ENCODE data around the gene SH2D3C. TPM values are rescaled to one million over a fixed set of nuclear protein-coding genes. Genes with fewer than 3 reads are reported as not detected.

SH2D3C gene
- polyA plus RNA-seq, 5 donors, result 22.1 to 41.9 (median 27.5) TPM

GRCh38 chr9:127809002-127809539 is 30.6 kb upstream of the SH2D3C start:
- no peak for DNase-seq

DNA sequence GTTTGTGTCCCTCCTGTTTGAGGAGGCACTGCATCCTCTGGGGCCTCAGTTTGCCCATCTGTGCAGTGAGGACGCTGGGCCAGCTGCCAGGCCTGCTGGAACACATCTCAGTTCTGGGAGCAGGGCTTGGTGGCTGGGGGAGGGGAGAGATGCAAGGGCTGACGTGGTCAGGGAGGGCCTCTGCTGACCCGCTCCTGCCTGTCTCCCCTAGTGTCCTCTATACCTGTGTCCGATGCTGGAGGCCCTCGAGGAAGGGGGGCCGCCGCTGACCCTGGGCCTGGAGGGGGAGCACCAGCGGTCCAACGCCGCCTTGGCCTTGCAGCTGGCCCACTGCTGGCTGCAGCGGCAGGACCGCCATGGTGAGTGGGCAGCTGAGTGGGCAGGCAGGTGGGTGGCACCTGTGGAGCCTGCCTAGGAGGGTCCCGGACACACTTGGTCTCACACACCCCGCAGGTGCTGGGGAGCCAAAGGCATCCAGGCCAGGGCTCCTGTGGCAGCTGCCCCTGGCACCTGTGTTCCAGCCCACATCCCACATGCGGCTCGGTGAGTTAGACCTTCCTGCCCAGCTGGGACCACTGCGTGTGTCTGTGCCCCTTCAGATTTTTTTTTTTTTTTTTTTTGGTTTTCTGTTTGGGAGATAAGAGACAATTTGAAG is 30.0 kb upstream of the SH2D3C start:
- no peak for DNase-seq

- DNase-seq, result no peak
Measured at GRCh38 chr9:127806871-127807270, 28.4 kb upstream of the SH2D3C start.

- DNase-seq, result no peak
Measured at GRCh38 chr9:127805620-127806019, 27.2 kb upstream of the SH2D3C start.

DNA sequence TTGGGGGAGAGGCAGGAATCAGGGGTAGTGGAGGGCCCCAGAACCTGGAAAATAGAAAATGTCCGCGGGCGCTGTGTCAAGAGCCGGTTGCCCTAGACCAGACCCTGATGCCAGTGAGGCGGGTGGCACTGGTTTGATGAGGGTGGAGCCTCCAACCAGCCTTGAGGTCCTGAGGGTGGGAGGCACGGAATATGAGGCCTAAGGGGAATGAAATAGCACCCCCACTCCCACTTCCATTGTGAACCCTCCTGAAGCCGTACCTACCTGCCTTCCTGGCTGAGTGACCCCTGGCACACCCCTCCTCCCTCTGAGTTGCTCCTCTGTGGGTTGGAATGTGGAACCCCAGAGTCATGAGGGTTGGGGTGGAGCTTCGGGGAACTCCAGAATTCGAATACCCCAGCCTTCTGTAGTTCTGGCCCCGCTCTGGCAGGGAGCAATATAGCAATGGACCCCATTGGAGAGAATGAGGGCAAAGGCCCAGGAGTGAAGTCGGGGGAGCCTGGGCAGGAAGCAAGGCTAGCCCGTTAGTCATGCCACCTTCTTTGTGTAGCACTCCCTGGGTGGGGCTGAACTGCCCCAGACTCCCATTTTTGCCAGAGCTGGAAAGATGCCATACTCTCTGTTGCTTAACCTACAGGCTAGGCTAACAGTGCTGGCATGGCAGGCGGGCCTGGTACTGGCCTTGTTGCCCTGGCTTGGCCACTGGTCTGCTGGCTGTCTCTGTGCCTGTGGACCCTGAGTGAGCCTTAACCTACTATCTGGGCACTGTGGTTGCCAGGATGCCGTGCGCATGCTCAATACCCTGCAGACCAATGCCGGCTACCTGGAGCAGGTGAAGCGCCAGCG is 25.3 kb upstream of the SH2D3C start:
- DNase-seq, result no peak

GRCh38 chr9:127802576-127803443 is 24.3 kb upstream of the SH2D3C start, which contains the start of gene FPGS:
FPGS (plus strand) TSS chr9:127802882; CDS start chr9:127802925, 43 bp downstream.
- peak; percentile 87 to 90 for DNase-seq

DNA sequence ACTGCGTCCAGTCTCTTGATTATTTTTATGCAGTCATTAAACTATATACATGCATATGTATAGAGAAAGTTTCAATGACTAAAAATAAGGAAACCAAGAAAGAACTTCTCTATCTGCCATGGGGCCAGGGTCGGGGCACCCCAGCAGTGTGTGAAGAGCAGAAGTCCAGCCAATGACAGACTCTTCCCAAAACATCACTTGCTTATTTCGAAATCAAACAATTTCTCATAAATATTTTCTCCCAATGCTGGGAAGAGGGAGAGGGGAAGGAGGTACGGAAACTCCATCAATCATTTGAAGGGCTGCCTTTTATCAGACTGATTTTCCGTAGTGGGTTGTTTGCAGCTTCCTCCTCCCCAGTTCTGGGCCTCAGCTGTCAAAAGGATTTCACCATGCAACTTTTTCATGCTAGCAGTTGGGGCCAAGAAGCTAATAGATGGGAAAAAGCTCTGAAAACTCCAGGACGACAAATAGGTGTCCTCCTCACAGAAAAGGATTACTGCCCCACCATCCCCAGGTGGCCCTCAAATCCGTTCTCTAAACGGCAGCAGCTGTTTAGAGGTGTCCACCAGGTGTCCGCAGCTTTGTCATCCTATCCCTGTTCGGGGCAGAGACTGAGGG is 23.6 kb upstream of the SH2D3C start:
- peak in 1 of 2 donors; percentile 66 for DNase-seq

DNA sequence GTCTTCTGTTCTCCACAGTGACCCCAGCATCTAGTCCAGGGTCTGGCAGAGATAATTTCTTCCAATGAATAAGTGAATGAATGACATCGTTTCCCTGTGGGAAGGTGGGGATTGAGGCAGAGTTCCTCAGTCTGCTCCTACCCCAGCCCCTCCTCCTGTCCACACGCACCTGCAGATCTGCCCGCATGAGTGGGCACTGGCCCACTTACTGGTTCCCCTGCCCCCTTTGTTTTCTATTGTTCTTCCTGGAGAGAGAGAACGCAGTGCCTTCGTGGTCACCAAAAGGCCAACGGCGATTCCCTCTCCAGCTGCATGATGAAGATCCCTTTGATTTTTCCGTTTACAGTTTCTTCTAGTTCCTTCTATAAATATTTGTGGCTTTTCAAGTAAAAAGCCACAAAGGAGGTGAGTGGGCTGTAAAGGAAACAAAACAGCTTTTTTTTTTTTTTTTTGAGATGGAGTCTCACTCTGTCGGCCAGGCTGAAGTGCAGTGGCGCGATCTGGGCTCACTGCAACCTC is 18.4 kb upstream of the SH2D3C start:
- no peak for DNase-seq

DNA sequence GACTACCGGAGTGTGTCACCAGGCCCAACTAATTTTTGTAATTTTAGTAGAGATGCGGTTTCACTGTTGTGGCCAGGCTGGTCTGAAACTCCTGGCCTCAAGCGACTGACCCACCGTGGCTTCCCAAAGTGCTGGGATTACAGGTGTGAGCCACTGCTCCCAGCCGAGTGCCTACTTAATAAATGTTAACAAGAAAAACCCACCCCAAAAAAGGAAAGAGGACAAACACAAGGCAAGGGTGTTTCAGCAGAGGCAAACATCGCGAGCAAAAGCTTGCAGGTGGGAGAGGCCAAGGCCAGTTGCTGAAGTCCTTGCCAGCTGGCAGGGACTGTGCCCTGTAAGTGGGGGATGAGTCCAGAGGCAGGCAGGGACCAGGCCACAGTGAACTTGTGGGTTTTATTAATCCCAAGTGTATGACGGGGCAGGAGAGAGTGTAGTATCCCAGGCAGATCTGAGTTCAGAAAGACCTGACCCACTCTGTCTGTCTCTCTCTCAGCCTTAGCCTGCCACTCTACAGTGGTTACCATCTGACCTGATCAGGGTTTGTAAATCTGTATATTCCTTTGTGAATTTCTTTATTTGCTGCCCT is 17.9 kb upstream of the SH2D3C start:
- DNase-seq, result no peak

DNA sequence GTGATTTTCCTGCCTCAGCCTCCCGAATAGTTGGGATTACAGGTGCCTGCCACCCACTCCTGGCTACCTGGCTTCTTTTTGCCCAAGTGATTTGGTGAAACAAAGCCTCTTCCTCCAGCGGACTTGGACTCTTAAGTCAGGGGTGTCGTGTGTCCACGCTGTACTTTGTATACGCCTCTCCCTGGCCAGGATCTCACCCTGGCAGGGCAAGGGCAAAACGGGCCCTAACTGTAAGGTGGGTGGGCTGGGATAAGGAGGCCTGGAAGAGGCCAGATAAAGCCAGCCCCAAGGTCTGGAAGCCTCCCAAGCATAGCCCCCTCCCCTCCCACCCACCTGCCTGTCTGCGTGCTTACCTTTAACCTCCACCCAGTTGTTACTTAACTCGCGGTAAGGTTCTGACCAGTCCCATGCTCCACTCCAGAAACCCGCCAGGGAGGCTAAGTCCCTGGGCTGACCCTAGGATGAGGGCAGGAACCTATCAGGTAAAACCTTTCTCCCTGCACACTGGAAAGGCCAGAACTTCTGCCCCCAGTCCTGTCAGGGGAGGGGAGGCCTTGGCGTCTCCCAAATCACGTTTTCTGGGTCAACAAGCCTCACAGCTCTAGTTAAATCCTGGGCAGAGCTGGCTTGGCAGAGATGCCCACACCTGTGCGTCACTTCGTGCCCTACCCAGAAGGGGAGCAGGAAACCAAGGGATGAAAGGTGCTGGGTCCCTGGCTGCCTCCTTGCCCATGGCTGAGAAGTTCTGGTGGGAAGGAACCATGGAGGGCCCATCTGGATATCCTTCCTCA is 15.7 kb upstream of the SH2D3C start:
- no peak for DNase-seq

- no peak for DNase-seq
Measured at GRCh38 chr9:127793093-127793708, 14.7 kb upstream of the SH2D3C start.

DNA sequence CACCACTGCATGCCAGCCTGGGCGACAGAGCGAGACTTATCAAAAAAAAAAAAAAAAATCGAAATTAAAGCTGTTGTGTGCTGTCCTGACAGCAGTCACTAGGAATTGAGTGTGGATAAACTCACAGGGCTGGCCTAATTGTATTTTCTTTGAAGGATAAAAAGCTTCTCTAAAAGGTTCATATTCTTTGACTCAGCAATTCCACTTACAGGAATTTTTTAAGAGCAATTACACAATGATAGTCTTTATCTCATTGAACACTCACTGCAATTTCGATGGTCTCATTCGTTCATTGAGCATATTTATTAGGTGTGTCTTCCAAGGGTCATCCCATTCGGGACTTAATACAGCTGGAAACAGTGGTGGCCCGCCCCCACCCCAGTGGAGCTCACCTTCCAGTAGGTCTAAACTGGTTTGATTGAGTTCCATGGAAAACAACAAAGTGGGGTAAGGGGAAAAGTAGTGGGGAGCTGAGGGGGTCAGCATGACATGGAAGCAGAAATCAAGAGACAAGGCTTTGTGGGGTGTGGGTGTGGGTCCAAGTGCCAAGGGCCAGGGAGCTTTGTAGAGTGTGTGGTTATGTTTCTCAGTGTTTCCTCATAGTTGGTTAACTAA is 14.1 kb upstream of the SH2D3C start:
- no peak for DNase-seq

DNA sequence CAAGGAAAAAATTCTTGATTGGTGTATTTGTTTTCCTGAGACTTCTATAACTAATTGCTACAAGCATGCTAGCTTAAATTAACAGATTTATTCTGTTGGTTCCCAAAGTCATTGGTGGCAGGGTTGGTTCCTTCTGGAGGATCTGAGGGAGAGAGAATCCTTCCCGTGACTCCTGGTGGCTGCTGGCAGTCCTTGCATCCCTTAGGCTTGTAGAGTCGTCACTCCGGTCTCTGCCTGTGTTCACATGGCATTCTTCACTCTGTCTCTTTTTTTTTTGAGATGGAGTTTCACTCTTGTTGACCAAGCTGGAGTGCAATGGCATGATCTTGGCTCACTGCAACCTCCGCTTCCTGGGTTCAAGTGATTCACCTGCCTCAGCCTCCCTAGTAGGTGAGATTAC is 12.6 kb upstream of the SH2D3C start:
- no peak for DNase-seq

DNA sequence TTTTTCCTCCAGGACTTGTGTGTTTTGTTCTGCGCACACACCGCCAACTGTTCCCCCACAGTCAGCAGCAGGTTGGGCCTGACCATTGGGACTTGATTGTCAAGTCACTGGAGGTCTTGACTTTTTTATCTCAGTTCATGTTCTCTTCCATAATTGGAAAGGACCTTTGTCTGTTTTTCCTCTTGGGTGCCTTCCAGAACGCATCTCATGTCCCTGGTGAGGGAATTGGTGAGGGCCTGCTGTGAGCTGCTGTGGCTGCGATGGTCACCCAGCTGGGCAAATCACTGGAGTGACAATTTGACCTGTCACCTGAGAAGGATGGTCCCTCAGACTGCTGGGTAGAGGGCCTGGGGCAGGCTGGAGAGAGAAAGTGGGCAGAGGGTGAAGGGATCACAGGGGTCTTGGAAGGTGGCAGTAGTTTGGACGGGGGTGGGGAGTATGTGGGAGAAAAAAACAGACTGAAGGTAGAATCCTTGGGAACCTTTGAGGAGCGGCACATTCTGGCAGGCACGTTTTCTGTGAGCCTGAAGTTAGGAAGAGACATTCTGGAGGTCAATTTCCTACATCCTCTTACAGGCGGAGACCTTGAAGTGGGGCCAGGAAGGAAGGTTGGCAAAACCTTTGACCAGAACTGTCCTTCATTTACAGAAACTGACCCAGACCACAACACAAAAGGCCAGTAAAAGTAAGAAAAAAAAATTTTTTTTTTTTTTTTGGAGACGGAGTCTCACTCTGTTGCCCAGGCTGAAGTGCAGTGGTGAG is 11.8 kb upstream of the SH2D3C start:
- DNase-seq, result no peak

- DNase-seq, result no peak
Measured at GRCh38 chr9:127789179-127789578, 10.7 kb upstream of the SH2D3C start.

DNA sequence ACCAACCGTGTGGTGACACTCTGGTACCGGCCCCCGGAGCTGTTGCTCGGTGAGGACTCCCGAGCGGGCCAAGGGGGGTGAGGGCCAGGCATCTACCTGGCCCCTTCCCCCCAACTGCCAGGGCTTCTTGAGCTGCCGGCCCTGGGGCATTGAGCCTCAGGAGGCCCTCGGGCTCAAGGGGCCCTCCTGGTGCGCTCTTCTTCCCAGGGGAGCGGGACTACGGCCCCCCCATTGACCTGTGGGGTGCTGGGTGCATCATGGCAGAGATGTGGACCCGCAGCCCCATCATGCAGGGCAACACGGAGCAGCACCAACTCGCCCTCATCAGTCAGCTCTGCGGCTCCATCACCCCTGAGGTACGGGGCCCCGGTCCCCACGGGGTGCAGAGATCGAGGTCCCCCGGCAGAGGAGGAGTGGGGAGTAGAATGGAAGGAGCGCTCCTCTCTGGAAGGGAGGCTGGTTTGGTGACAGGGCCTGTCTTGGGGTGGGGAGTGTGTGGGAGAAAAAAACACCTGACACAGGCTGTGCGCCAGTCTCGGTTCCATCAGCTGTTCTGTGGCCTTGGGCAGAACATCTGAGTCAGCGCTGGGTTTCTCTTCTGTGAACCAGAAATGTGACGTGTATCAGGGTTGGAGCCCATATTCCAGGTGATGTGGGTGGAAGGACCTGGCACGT is 10.0 kb upstream of the SH2D3C start:
- DNase-seq, result no peak

DNA sequence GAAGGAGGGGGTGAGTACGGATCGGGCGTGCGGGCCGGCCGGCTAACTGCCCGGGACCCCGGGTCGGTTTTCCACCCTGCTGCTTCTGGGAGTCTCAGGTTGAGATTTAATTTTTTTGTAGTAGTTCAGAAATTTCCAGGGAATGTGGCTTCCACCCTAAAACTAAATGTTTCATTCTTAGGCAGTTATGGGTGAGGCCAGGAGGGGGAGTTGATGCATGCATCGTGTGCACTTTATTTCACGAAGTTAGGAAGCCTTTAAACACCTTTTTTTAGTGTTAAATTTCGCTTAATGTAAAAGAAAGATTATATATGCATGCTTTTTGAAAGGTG is 8.3 kb upstream of the SH2D3C start:
- no peak for DNase-seq

Measured in right lung (tissue), 5 donors.